ENCODE results near the gene KRAS.

DNA sequence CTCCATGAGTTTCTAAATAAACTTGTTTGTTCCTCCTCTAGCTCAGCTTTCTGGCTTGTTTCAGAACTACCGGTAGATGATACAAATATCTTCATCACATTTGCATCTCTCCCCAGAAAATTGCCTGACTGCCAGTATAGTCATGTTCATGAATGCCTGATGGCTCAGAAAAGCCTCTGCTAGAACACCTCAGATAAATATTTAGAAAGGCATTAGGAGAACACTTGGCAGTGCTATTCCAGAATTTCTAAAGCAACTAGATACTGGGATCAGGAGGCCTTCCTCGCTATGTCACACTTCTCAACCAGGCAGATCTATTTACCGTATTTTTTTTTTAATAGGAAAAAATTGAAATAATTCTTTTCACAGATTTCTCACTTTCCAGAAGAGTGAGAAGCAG lies 32.3 kb upstream of the KRAS start:
- TF ChIP-seq, protein P1, sequence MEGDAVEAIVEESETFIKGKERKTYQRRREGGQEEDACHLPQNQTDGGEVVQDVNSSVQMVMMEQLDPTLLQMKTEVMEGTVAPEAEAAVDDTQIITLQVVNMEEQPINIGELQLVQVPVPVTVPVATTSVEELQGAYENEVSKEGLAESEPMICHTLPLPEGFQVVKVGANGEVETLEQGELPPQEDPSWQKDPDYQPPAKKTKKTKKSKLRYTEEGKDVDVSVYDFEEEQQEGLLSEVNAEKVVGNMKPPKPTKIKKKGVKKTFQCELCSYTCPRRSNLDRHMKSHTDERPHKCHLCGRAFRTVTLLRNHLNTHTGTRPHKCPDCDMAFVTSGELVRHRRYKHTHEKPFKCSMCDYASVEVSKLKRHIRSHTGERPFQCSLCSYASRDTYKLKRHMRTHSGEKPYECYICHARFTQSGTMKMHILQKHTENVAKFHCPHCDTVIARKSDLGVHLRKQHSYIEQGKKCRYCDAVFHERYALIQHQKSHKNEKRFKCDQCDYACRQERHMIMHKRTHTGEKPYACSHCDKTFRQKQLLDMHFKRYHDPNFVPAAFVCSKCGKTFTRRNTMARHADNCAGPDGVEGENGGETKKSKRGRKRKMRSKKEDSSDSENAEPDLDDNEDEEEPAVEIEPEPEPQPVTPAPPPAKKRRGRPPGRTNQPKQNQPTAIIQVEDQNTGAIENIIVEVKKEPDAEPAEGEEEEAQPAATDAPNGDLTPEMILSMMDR (IDR thresholded peaks at IDR 0.05; ENCODE audit: low read depth, low read length, missing input control): no peak
- TF ChIP-seq HNF4G (IDR thresholded peaks at IDR 0.05) (no peak), YY1 (IDR thresholded peaks at IDR 0.05) (no peak), RAD21 (IDR thresholded peaks at IDR 0.05) (no peak), RXRA (IDR thresholded peaks at IDR 0.05) (no peak), GABPA (IDR thresholded peaks at IDR 0.05 in 1 of 2, conservative IDR thresholded peaks at IDR 0.05 in 1 of 2) (no peak), EGR1 (IDR thresholded peaks at IDR 0.05; ENCODE audit: low read depth in 2 of 2) (no peak)
- TF ChIP-seq, protein P2, sequence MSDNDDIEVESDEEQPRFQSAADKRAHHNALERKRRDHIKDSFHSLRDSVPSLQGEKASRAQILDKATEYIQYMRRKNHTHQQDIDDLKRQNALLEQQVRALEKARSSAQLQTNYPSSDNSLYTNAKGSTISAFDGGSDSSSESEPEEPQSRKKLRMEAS (IDR thresholded peaks at IDR 0.05): no peak

All from liver (tissue), 3 donors.